GM12878 (cell line): ENCODE data around the gene ALB. TPM values are rescaled to one million over a fixed set of nuclear protein-coding genes. Genes with fewer than 3 reads are reported as not detected.

ENCODE experiments used
- ATAC-seq: fragments of 200-7000 bp; cut with Tn5 transposase; 3 replicates; pipeline ENCODE4 v1.9.1; 2020; ENCODE audit warnings: mild to moderate bottlenecking, moderate library complexity
- BruUV-seq: library from RNA; stranded (reverse); fragments of 400-500 nt; replicated peaks from 2 replicates; lab custom pipeline; 2021; lab: Mats Ljungman, UMichigan
- CTCF ChIA-PET: fragments of 300-600 bp; sonication (Branson Sonifier 250); formaldehyde crosslinking; extraction: SDS; loops from one replicate; lab custom pipeline; 2021; ENCODE audit warnings: inconsistent platforms; lab: Yijun Ruan, JAX
- POLR2A ChIA-PET: fragments of 350-600 bp; formaldehyde crosslinking; extraction: SDS; loops from one replicate; lab custom pipeline; 2021; ENCODE audit warnings: inconsistent platforms; lab: Charles Lee
- RAD21 ChIA-PET: fragments of 300-600 bp; sonication (Branson Sonifier 250); formaldehyde crosslinking; loops from one replicate; lab custom pipeline; 2023; ENCODE audit warnings: antibody characterized with exemption; ENCODE audit not compliant: unreplicated experiment; lab: Charles Lee
- SMC1A ChIA-PET: fragments of 300-600 bp; sonication (Branson Sonifier 250); formaldehyde crosslinking; loops from one replicate; lab custom pipeline; 2023; ENCODE audit not compliant: unreplicated experiment, uncharacterized antibody; lab: Charles Lee
- DNase-seq: peaks from one replicate; pipeline ENCODE4 v3.0.0-alpha.2; 2011; ENCODE audit warnings: low read depth, low spot score
- FAIRE-seq: peaks from 3 replicates; lab custom pipeline; 2011; peaks lifted over from hg19 to GRCh38; lab: Jason Lieb, UNC
- H2AFZ ChIP-seq: 2 replicates; pipeline ENCODE4 v1.6.0; 2011; ENCODE audit warnings: low read depth, low read length, control low read depth; ENCODE audit not compliant: control insufficient read depth
- H3K27ac ChIP-seq: 2 replicates; pipeline ENCODE4 v1.5.1; 2011; ENCODE audit warnings: control low read depth; ENCODE audit not compliant: control insufficient read depth, insufficient read depth
- H3K27me3 ChIP-seq, 2 experiments: replicated peaks in 1 of 2; 2 replicates each; pipeline versions ENCODE4 v1.6.0 to v1.6.1; 2011; ENCODE audit warnings: low read length in 1 of 2; ENCODE audit not compliant: control insufficient read depth in 2 of 2, insufficient read depth in 2 of 2
- H3K36me3 ChIP-seq, 2 experiments: 2 replicates each; pipeline ENCODE4 v1.5.1; 2011; ENCODE audit warnings: low read length in 1 of 2; ENCODE audit not compliant: control insufficient read depth in 2 of 2, insufficient read depth in 2 of 2
- H3K4me1 ChIP-seq: 2 replicates; pipeline ENCODE4 v1.6.1; 2011; ENCODE audit warnings: mild to moderate bottlenecking, low read length, moderate library complexity, mixed read lengths; ENCODE audit not compliant: control insufficient read depth, insufficient read depth
- H3K4me2 ChIP-seq: 2 replicates; pipeline ENCODE4 v1.6.0; 2011; ENCODE audit warnings: control low read depth; ENCODE audit not compliant: control insufficient read depth, insufficient read depth
- H3K4me3 ChIP-seq: fragments of 200-600 bp; sonication (generic); 2 replicates; pipeline ENCODE4 v1.5.1; 2016
- H3K79me2 ChIP-seq: 2 replicates; pipeline ENCODE4 v1.6.0; 2011; ENCODE audit warnings: low read length; ENCODE audit not compliant: control insufficient read depth, insufficient read depth
- H3K9ac ChIP-seq: 2 replicates; pipeline ENCODE4 v1.8.0; 2011; ENCODE audit warnings: low read length, control low read depth, mixed read lengths; ENCODE audit not compliant: control insufficient read depth, insufficient read depth
- H3K9me3 ChIP-seq: replicated peaks from 3 replicates; pipeline ENCODE4 v1.5.1; 2011; ENCODE audit warnings: mild to moderate bottlenecking, low read length; ENCODE audit not compliant: control insufficient read depth, insufficient read depth
- H4K20me1 ChIP-seq: 2 replicates; pipeline ENCODE4 v1.6.0; 2011; ENCODE audit not compliant: control insufficient read depth, insufficient read depth
- ASH2L ChIP-seq: fragments of 300-600, 200-600 bp; sonication (generic); IDR thresholded peaks from 2 replicates; pipeline ENCODE4 v1.6.1; 2017; ENCODE audit warnings: low read depth, mild to moderate bottlenecking, borderline replicate concordance
- ATF3 ChIP-seq: IDR thresholded peaks from 2 replicates; pipeline ENCODE4 v1.6.1; 2011; ENCODE audit warnings: low read depth, mild to moderate bottlenecking, low read length, moderate library complexity, borderline replicate concordance; ENCODE audit errors: extremely low read depth
- IKZF1 ChIP-seq: fragments of 450-650 bp; conservative IDR thresholded peaks from 2 replicates; pipeline ENCODE4 v1.6.1; 2017; ENCODE audit warnings: antibody characterized with exemption, mild to moderate bottlenecking
- MYC ChIP-seq: IDR thresholded peaks from 2 replicates; pipeline ENCODE4 v1.6.1; 2011; ENCODE audit warnings: mild to moderate bottlenecking, low read length, moderate library complexity, inconsistent platforms; ENCODE audit not compliant: insufficient read depth, insufficient replicate concordance, insufficient read length, severe bottlenecking
- PBX3 ChIP-seq: IDR thresholded peaks from 2 replicates; pipeline ENCODE4 v1.6.1; 2011; ENCODE audit warnings: mild to moderate bottlenecking, low read depth, low read length, moderate library complexity; ENCODE audit not compliant: insufficient replicate concordance
- POU2F2 ChIP-seq: IDR thresholded peaks from 3 replicates; pipeline ENCODE4 v1.6.1; 2011; ENCODE audit warnings: low read depth, mild to moderate bottlenecking, low read length, borderline replicate concordance
- RBBP5 ChIP-seq: fragments of 200-600 bp; sonication (generic); conservative IDR thresholded peaks from 2 replicates; pipeline ENCODE4 v1.6.1; 2016
- RELB ChIP-seq: fragments of 450-650 bp; IDR thresholded peaks from 2 replicates; pipeline ENCODE4 v1.6.1; 2017; ENCODE audit warnings: low read depth, mild to moderate bottlenecking, moderate library complexity
- STAT3 ChIP-seq: IDR thresholded peaks from 2 replicates; pipeline ENCODE4 v1.6.1; 2011; ENCODE audit warnings: low read depth, low read length, improper control_type of control experiment
- ZBTB4 ChIP-seq: fragments of 450-650 bp; formaldehyde crosslinking; IDR thresholded peaks from 2 replicates; pipeline ENCODE4 v1.4.0; 2022; ENCODE audit warnings: mild to moderate bottlenecking, moderate library complexity
- ZNF207 ChIP-seq: fragments of 450-650 bp; IDR thresholded peaks from 2 replicates; pipeline ENCODE4 v1.6.1; 2014; ENCODE audit warnings: antibody characterized with exemption, mild to moderate bottlenecking, borderline replicate concordance
- ZNF274 ChIP-seq: IDR thresholded peaks from one replicate; pipeline ENCODE4 v1.8.0; 2011; ENCODE audit not compliant: insufficient read length, insufficient read depth
- ZNF592 ChIP-seq: fragments of 450-650 bp; IDR thresholded peaks from 2 replicates; pipeline ENCODE4 v1.6.1; 2017; ENCODE audit warnings: mild to moderate bottlenecking, moderate library complexity
- WGBS: methylation state at CpG from one replicate; pipeline ENCODE4 v1.1.6; 2016; ENCODE audit warnings: low lambda C conversion rate; ENCODE audit not compliant: insufficient replicate concordance, insufficient coverage; ENCODE audit errors: missing lambda C conversion rate; 5-methylcytosine and 5-hydroxymethylcytosine counted together
- in situ Hi-C: fragments of 300-500 bp; cut with MboI; formaldehyde crosslinking; loops from 9 replicates; pipeline ENCODE4 v1.14.3; 2018; ENCODE audit warnings: mixed read lengths
- intact Hi-C: fragments of 100-400 bp; cut with micrococcal nuclease; formaldehyde crosslinking; loops from one replicate; pipeline ENCODE4 v1.14.2; 2022; ENCODE audit not compliant: unreplicated experiment
- polyA plus RNA-seq, 11 experiments: library from polyadenylated mRNA; depleted of rRNA in 4 of 11; unstranded in 6 of 11; stranded (reverse) in 5 of 11; fragments of >200 nt; fragmentation: Nextera tagmentation in 4 of 11; fragmentation: Illumina TruSeq in 1 of 11; extraction: Ambion mirVana in 4 of 11; extraction: Trizol in 1 of 11; gene quantifications; 1 replicate in 1 of 11; 2 replicates in 10 of 11; pipeline versions ENCODE4 v1.2.1 to v1.2.3, GENCODE V29; 2011 to 2016; ENCODE audit warnings: inconsistent platforms in 2 of 11, missing spikeins in 2 of 11, low read depth in 1 of 11
- total RNA-seq, 4 experiments: library from RNA; depleted of rRNA in 3 of 4; stranded (reverse); fragments of >200 nt in 3 of 4; fragmentation: Illumina TruSeq in 1 of 4; extraction: Trizol in 1 of 4; gene quantifications; 2 replicates each; pipeline versions ENCODE4 v1.2.1 to v1.2.3, GENCODE V29; 2013 to 2021

Gene ALB
- total and polyA plus RNA-seq, 10 of the 15 experiments (the other 5 are each of a cell fraction or from before 2014, with no cell fraction given): 0.05 to 29.0 TPM; not detected in 8

- ChIA-PET SMC1A (no interaction called here), RAD21 (no interaction called here), CTCF (interaction anchor here (0.7 to 1.3 kb wide), 2 partner anchors 65 to 315 kb away, joined by 3 to 4 read pairs; no protein-coding TSS in a partner anchor), POLR2A (no interaction called here)
- Histone ChIP-seq H3K9ac (no peak overlapping the region), H3K4me3 (no peak overlapping the region), H4K20me1 (no peaks in the 10 kb centered on the region), H3K27ac (no peak overlapping the region), H3K27me3 (peaks cover 0 to under 1% of the 10 kb centered on the region in 2 experiments; a peak in 1 of 4 replicates), H3K36me3 (no peaks in the 10 kb centered on the region), H3K4me2 (no peak overlapping the region), H2AFZ (no peak overlapping the region), H3K4me1 (no peaks in the 10 kb centered on the region), H3K79me2 (no peaks in the 10 kb centered on the region), H3K9me3 (no peaks in the 10 kb centered on the region)
- TF ChIP-seq ZNF274 (no peak), PBX3 (no peak), IKZF1 (no peak), RBBP5 (no peak), STAT3 (no peak), POU2F2 (no peak), RELB (no peak), ZNF207 (no peak), MYC (no peak), ZNF592 (no peak), ATF3 (no peak), ASH2L (no peak), ZBTB4 (CRISPR knock-in tag) (no peak)
- intact Hi-C loops: no loop called here
- WGBS: 5% methylated on average over 1 of the region's 1 CpG
- ATAC-seq: no peak
- in situ Hi-C loops: no loop called here
- BruUV-seq: no TSS peak
- FAIRE-seq: no peak
- no peak for DNase-seq
These were observed 2.4 kb downstream of the ALB start for GRCh38 chr4:73406548-73406875.
